GM18867 (cell line): ENCODE results near the gene TNS2.

ENCODE experiments used
- ATAC-seq: cut with Tn5 transposase; IDR thresholded peaks from one replicate; pipeline ENCODE4 v1.9.1; 2021; ENCODE audit warnings: mild to moderate bottlenecking, moderate library complexity; ENCODE audit not compliant: unreplicated experiment

The TNS2 gene

DNA sequence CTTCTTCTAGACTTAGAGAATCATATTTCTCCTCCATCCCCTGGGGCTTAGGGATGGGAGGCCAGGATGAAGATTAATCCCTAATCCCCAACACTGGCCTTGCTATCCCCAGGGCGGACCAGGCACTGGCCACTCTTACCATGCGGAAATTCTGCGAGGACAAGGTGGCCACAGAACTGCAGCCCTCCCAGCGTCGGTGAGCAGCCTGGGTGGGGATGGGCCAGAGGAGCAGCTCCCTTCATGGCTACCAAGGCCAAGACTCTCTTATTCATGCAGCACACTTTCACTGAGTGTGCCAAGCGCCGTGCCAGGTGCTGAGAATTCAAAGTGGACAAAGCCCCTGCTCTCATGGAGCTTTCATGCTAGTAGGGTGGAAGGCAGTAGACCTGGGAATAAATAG lies 7.0 kb downstream of the TNS2 start:
- ATAC-seq, result no peak

DNA sequence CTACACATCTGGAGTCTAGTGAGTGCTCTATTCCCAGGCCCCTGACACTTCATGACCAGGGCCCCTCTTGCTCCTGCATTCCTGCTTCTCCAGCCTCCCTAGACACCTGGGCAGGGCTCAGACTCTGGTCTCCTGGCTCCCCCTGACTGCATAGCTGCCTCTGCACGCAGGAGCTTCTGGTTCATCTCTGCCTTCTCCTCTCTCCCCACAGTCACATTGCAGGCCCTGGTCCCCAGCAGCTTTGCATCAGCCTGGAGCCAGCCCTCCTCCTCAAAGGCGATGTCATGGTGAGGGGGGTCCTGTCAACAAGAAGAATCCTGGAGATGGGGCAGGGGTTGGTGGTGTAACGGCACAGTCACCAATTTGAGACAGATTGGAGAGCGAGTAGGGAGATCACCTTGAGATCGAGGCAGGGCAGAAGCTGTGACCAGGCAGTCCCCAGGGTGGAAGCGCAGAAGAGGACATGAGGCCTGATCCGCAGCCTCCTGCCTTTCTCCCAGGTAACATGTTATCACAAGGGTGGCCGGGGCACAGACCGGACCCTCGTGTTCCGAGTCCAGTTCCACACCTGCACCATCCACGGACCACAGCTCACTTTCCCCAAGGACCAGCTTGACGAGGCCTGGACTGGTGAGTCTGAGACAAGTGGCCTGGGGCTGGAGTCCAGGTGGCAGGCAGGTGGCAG lies 8.1 kb downstream of the TNS2 start:
- ATAC-seq, result no peak

DNA sequence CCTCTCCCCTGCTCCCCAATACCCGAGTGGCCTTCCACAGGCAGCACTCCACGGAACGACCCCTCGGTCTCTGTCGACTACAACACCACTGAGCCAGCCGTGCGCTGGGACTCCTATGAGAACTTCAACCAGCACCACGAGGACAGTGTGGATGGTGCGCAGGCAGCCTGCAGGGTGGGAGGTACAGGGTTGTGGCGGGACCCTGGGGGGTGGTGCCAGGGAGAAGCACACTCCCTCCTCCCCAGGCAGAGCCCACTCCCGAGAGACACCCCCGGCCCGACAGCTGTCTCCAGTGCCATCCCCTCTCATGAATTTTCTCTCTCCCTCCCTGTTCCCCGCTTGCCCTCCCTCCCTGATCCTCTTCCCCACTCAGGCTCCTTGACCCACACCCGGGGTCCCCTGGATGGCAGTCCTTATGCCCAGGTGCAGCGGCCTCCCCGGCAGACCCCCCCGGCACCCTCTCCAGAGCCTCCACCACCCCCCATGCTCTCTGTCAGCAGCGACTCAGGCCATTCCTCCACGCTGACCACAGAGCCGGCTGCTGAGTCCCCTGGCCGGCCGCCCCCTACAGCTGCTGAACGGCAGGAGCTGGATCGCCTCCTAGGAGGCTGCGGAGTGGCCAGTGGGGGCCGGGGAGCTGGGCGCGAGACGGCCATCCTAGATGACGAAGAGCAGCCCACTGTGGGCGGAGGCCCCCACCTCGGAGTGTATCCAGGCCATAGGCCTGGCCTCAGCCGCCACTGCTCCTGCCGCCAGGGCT lies 9.0 kb downstream of the TNS2 start:
- no peak for ATAC-seq

DNA sequence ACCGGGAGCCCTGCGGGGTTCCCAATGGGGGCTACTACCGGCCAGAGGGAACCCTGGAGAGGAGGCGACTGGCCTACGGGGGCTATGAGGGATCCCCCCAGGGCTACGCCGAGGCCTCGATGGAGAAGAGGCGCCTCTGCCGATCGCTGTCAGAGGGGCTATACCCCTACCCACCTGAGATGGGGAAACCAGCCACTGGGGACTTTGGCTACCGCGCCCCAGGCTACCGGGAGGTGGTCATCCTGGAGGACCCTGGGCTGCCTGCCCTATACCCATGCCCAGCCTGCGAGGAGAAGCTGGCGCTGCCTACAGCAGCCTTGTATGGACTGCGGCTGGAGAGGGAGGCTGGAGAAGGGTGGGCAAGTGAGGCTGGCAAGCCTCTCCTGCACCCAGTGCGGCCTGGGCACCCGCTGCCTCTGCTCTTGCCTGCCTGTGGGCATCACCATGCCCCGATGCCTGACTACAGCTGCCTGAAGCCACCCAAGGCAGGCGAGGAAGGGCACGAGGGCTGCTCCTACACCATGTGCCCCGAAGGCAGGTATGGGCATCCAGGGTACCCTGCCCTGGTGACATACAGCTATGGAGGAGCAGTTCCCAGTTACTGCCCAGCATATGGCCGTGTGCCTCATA lies 9.7 kb downstream of the TNS2 start:
- ATAC-seq, result no peak

DNA sequence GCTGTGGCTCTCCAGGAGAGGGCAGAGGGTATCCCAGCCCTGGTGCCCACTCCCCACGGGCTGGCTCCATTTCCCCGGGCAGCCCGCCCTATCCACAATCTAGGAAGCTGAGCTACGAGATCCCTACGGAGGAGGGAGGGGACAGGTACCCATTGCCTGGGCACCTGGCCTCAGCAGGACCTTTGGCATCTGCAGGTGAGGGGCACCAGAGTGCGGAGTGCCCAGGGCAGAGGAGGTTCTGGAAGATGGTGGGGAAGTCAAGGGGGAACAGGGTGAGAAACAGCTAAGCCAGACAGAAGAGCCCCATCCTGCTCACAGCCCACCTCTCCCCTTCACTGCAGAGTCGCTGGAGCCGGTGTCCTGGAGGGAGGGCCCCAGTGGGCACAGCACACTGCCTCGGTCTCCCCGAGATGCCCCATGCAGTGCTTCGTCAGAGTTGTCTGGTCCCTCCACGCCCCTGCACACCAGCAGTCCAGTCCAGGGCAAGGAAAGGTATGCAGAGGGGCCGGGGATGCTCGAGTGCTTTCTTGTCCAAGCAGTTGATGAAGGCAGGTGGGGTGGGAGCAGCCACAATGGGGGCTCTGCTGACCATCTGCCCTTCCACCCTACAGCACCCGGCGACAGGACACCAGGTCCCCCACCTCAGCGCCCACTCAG lies 10.3 kb downstream of the TNS2 start:
- ATAC-seq, result no peak

DNA sequence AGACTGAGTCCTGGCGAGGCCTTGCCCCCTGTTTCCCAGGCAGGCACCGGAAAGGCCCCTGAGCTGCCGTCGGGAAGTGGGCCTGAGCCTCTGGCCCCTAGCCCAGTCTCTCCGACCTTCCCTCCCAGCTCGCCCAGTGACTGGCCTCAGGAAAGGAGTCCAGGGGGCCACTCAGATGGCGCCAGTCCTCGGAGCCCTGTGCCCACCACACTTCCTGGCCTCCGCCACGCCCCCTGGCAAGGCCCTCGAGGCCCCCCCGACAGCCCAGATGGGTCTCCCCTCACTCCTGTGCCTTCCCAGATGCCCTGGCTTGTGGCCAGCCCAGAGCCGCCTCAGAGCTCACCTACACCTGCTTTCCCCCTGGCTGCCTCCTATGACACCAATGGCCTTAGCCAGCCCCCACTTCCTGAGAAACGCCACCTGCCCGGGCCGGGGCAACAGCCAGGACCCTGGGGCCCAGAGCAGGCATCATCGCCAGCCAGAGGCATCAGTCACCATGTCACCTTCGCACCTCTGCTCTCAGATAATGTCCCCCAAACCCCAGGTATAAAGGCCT lies 10.9 kb downstream of the TNS2 start:
- no peak for ATAC-seq

DNA sequence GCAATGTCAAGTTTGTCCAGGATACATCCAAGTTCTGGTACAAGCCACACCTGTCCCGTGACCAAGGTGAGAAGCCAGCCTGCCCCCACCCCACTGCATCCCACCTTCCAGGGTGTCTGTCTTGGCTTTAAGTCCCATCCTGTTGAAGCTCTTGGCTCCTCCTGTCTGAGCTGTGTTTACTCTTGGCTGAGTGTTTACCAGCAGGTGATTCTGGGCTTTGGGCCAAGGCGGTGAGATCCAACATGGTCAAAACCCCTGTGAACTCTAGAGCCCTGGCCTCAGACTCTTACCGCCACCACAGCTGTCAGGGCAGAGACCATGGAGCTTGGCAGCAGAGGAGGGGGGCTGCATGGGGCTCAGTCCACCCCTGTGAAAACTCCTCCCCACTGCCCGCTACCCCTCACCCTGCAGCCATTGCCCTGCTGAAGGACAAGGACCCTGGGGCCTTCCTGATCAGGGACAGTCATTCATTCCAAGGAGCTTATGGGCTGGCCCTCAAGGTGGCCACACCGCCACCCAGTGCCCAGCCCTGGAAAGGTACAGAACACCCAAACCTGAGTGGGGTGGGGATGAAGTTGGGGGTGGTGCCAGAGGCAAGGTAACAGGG lies 11.6 kb downstream of the TNS2 start:
- no peak for ATAC-seq

DNA sequence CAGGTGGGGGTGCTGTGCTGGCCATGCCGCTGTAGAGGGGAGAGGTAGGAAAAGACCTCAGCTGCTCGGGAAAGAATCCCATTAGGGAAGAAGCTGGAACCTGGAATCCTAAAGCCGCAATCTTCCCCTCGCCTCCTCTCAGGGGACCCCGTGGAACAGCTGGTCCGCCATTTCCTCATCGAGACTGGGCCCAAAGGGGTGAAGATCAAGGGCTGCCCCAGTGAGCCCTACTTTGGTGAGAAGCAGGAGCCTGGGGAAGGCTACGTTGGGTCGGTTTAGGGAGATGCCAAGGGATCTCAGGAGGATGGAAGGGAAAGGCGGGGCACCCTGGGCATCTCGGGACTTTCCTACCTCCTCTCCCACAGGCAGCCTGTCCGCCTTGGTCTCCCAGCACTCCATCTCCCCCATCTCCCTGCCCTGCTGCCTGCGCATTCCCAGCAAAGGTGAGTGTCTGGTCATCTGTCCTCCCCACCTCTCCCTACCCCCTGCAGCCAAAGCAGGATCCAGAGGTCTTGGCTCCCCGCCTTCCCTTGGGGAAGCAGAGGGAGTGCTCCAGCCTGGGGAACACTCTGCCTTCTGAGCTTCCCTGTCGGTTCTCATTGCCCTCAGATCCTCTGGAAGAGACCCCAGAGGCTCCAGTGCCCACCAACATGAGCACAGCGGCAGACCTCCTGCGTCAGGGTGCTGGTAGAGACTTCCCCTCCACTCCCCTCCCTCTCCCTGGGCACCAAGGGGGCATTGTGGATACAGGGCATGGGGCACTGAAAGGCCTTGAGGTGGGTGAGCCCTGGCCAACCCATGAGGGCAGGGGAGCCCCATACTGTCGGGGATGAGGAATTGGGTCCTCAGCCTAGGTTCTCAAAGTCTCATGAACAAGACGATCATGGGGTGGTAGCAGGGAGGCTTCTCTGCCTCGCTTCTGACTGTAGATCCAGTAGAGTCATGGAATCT lies 12.4 kb downstream of the TNS2 start:
- ATAC-seq, result no peak

DNA sequence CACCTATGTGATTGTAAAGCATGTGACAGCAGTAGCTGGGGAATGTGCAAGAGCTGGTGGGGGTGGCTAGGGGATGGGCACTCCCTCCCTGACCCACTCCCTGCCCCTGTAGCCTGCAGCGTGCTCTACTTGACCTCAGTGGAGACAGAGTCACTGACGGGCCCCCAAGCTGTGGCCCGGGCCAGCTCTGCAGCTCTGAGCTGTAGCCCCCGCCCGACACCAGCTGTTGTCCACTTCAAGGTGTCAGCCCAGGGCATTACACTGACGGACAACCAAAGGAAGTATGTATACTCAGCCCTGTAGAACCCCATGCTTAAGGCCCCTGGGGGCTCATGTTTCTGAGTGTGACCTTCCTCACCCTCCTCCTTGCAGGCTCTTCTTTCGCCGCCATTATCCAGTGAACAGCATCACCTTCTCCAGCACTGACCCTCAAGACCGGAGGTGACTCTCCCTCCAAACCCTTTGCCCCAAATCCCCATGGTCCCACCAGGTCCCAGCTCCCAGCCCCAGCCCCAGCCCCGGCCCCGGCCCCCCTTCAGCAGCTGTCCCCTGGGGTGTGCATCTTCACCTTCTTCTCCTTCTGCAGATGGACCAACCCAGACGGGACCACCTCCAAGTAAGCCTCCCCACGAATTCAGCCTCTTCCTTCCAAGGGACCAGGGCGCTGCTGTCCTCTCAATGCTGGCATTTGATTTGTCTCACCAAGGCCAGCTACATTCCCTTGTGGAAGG lies 13.3 kb downstream of the TNS2 start:
- ATAC-seq, result no peak

DNA sequence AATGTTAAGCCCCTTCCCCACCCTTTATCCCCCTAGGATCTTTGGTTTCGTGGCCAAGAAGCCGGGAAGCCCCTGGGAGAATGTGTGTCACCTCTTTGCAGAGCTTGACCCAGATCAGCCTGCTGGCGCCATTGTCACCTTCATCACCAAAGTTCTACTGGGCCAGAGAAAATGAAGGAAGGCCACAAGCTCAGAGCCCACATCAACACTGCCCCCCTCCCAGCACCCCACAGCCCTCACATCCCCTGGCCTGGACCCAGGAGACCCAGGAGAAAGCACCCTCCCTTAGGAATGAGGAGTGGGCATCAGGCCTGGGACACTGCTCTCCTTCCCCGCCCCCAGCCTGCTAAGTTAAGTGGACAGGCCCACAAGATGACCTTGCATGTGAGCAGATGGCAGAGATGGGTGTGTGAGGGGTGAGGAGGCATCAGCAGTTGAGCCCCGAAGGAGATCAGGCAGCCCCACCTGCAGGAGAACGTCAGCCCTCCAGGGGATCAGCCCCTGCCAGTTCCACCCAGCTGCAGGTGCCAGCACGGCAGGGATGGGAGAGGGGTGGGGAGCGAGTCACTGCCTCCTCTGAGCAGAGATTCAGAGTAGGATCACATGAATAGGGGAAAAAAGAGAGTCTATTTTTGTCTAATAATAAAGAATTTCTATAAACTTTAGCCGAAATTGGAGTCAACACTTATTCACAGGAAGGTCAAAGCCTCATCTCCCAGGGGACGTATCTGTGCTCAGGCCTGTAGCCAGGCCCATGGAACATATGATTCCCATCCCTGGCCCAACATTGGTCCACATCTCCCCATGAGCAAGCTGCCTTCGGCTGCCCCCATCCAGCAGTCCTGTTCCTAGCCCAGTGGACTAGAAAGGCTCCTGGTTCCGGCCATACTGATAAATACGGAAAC lies 14.1 kb downstream of the TNS2 start:
- no peak for ATAC-seq

DNA sequence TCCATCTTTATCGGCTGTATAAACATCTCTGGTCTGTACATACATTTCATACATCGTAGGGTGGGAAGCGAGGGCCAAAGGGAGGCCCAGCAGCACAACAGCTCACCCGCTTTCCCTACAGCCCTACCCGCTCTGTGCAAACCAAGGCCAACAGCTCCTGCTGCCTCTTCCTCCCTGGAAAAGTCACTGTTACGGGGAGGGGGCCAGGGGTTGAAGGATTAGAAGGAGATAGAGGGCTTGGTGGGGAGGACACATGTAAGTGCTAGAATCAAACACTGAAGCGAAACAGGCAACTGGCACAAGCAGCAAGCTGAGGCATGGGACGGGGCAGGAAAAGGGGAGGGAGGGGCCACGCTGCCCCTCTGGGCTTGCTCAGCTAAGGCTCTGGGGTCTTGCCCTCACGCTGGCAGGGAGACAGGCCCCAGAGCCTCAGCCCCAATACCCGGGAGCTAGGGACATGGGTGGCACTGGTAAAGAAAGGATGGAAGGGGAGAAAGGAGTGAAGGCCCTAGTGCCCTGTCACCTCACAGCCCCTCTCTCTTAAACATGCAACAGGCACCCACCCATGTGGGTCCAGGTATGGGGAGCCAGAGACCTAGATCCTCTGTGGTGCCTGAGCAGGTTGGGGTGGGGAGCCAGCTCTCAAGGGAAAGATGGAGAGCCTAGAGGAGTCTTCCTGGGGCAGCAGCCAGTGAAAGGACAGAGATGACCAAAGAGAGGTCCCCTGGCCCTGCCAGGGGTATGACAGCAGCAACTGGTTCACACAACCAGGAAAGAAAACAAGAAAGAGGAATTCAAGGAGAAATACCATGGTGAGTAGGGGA lies 15.0 kb downstream of the TNS2 start:
- ATAC-seq, result no peak

DNA sequence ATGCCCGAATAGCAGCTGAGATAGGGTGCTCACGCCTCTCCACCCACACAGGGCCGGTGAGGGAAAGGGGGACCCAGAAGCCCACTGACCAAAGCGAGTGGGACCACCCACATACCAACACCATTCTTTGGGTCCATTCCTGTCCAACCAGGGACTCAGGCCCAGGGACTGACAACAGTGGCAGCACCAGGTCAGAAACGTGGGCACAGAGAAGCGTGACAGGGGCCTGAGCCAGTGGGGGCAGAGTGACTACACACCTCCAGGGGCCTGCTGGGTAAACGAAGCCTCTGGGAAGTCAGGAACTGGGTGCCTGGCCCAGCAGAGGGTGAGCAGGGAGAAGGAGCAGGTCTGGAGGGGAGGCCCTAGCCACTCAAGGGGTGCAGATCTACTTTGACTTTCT lies 15.6 kb downstream of the TNS2 start:
- ATAC-seq, result no peak

DNA sequence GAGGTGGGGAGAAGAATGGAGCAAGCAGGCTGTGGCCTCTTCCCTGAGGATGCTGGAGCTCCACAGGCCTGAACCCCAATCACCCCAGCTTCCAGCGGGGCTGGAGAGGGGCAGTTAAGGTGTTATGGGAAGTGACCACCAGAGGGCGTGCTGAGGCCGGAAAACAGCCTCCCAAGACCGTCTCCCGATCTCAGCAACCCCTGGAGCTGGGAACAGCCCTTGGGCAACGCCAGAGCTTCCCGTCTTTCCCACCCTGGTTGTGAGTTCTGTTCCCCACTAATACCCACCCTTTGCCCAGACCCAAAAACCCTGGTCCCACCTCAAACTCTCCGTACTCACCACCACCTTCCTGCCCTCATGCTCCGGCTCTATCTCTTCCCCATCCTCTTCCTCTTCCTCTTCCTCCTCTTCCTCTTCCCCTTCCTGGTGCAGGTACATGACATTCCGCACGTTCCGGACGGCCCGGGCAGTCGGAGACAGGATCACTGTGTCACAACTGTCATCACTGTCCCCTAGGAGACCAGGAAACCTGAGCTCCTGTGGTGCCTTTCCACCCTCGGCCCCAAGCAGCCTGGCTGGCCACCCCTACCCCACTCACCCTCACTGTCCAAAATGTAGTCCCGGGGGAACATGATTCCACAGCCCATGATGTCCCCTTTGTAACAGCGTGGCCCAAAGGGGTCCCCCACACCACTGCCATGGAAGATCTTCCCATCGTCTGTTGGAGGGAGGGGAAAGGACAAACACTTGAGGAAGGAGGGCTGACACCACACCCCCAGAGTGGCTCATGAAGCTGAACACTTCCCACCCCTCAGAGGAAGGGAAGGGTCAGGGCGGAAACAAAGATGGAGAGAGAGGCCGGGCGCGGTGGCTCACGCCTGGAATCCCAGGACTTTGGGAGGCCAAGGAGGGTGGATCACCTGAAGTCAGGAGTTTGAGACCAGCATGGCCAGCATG lies 16.4 kb downstream of the TNS2 start:
- ATAC-seq, result no peak

DNA sequence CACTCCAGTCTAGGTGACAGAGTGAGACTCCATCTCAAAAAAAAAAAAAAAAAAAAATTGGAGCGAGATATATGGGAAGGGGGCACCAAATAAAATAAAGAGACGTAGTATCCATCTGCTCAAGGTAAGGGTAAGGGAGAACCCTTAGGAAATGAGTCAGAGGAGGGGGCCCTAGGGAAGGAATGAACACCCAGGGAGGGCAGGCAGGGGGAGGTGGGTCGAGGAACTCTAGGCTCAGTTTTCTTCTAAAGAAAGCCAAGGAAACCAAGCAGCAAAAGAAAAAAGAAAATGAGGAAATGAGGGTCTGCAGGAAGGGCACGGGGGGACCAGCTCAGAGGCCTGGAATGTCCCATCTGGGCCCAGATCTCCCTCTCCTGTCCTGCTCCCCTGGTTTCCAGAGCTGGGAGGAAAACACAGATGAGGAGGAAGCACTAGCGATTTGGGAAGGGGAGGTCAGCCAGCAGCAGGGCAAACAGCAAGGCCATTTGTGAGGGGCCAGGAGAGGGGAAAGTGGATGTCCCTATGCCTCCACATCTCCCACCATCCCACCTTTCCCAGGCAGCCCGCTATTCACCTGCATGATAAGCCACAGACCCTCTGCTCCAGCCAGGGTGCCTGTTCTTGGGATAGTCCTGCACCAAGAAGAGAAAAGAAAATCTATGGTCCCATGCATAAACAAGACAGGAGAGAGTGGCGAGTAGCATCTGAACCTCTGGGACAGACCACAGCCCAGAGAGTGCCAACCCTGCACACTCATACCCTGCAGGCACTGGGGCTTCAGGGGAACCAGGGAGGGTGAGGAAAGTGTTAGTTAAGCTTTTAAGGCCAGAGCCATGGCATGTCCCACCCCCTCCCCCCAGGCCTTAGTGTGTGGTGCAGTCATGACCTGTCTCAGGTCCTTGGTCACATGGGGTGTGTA lies 17.5 kb downstream of the TNS2 start:
- no peak for ATAC-seq
